ENCODE results near the gene VMO1.

Gene VMO1

GRCh38 chr17:4796552-4796920, 10.4 kb upstream of the VMO1 start:
- peak; percentile 10 for DNase-seq

DNA sequence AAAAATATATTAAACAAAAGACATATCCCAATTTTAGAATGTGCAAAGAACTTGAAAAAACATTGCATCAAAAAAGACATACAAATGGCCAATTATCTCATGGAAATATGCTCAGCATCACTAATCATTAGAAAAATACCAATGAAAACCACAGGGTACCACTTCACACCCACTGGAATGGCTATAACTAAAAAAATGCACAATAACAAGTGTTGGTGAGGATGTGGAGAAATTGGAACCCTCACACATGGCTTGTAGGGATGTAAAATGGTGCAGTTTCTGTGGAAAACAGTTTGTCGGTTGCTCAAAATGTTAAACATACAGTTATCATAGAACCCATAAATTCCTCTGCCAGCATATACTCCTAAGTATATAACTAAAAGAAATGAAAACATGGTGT, 9.0 kb upstream of the VMO1 start:
- no peak for DNase-seq

DNA sequence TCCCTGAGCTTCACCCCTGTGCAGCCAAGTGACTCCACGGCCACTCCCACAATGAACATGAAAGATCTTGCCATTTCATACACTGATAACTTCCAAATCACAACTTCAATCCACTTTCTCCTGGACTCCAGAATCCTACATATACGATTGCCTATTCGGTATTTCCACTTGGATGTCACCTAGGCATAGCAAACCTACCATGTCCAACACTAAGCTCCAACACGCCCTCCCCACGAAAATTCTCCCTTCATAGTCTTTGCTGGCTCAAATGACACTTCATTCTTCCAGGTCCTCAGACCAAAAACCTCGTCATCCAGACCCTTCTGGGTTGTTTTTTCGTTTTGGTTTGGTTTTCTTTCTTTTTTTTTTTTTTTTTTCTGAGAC, 4.5 kb upstream of the VMO1 start:
- DNase-seq = no peak

GRCh38 chr17:4789951-4790704, 4.0 kb upstream of the VMO1 start:
- peak; percentile 77 for DNase-seq

DNA sequence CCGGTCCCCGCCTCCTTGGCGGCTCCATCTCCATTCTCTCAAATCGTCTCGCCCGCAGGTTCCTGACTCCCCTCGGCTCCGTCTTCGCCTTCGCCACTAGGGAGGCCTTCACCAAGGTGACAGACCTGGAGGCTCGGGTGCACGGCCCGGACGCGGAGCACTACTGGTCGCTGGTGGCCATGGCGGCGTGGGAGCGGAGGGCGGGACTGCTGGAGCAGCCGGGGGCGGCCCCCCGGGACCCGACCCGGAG, 3.5 kb upstream of the VMO1 start:
- no peak for DNase-seq

- no peak for DNase-seq
Observed at GRCh38 chr17:4788807-4789700, 2.9 kb upstream of the VMO1 start, which contains the start of gene GLTPD2. Gene GLTPD2 (plus strand): TSS chr17:4788964. CDS start chr17:4789012, 48 bp downstream.

DNA sequence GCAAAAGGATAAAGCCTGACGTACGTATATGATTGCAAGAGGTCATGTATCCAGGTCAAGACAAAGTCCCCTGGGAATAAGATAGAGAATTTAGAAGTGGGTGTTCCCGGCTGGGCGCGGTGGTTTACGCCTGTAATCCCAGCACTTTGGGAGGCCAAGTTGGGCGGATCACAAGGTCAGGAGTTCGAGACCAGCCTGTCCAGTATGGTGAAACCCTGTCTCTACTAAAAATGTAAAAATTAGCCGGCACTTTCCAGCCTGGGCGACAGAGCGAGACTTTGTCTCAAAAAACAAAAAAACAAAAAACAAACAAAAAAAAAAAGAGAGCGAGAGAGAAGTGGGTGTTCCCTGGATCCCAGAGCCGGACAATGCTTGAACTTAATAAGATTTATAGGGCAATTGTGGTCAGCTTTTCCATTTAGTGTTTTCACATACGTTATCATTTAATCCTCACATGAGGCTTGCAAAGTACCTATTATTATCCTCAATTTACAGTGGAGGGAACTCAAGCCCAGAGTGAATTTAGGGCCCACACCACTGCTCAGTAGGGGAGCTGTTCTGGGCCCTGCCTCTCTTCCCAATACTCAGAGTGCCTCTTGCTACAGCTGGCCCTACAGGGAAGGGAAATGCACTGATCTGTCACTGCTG, 2.1 kb upstream of the VMO1 start:
- no peak for DNase-seq

DNA sequence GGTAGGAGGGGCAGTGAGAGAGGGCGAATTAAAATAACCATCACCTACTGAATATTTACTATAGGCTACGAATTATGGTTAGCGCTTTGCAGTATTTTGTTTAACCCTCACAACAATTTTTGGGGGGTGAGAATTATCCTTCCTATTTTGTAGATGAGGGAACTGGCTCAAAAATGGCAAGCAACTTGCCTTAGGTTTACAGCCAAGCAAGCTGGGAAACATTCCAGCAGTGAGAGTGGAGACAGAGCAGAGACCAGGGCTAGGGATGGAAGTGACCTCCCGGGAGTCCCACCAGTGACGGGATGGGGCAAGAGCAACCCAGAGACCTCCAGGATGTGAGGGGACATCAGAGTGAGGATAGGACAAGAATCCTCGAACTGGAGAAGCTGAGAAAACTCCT, 352 bp upstream of the VMO1 start:
- no peak for DNase-seq

GRCh38 chr17:4785311-4786105, 656 bp downstream of the VMO1 start:
- no peak for DNase-seq

GRCh38 chr17:4782652-4783051, 3.5 kb downstream of the VMO1 start:
- DNase-seq = no peak

- DNase-seq = no peak
Observed at GRCh38 chr17:4780325-4780955, 5.7 kb downstream of the VMO1 start.

DNA sequence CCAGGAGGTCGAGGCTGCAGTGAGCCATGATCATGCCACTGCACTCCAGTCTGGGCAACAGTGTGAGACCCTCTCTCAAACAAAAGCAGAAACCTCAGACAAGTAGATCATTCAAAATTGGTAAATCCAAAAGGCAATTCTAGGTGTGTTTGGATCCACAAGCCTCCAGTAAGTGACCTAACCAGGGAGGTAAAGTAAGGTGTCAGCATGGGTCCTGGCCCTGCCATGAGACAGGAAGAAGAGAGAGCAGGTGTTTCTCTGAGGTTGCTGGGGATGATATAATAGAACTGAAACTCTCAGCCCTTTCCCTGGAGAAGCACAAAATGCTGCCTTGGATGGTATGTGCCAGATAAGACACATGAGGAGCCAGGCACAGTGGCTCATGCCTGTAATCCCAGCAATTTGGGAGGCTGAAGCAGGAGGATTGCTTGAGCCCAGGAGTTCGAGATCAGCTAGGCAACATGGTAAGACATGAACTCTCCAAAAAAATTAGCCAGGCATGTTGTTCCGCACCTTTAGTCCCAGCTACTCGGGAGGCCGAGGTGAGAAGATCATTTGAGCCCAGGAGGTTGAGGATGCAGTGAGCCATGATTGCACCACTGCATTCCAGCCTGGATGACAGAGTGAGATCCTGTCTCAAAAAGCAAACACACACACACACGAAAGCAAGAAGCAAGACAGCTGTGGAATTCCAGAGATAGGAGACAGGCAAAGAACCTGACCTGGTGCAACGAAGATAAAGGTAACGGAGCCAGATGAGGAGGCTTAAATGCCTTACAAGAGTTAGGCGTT, 8.0 kb downstream of the VMO1 start:
- DNase-seq = no peak

GRCh38 chr17:4772235-4772613, 13.9 kb downstream of the VMO1 start:
- DNase-seq = no peak

- DNase-seq = no peak
Observed at GRCh38 chr17:4771519-4772234, 14.5 kb downstream of the VMO1 start, which contains the start of gene TM4SF5. Gene TM4SF5 (plus strand): TSS chr17:4771886. CDS start chr17:4771923, 37 bp downstream.

GRCh38 chr17:4769628-4770027, 16.5 kb downstream of the VMO1 start:
- no peak for DNase-seq

GRCh38 chr17:4768298-4768697, 17.9 kb downstream of the VMO1 start:
- DNase-seq = no peak

DNA sequence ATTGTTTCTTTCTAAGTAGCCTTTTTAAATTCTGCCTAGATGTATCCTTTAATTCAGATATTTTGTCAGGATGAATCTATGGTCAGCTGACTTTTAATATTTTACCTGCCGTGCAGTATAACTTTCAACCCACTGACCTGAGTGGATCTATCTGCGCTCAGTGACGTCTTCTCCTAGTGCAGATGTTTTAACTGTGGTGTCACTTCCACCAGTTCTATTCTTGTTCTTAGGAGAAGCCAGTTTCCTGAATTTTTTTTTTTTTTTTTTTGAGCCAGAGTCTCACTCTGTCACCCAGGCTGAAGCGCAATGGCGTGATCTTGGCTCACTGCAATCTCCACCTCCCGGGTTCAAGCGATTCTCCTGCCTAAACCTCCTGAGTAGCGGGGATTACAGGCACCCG, 19.4 kb downstream of the VMO1 start:
- no peak for DNase-seq

- no peak for DNase-seq
Observed at GRCh38 chr17:4766201-4766600, 20.0 kb downstream of the VMO1 start.

- no peak for DNase-seq
Observed at GRCh38 chr17:4764595-4764994, 21.6 kb downstream of the VMO1 start.

- DNase-seq = no peak
Observed at GRCh38 chr17:4759776-4760236, 26.4 kb downstream of the VMO1 start.

DNA sequence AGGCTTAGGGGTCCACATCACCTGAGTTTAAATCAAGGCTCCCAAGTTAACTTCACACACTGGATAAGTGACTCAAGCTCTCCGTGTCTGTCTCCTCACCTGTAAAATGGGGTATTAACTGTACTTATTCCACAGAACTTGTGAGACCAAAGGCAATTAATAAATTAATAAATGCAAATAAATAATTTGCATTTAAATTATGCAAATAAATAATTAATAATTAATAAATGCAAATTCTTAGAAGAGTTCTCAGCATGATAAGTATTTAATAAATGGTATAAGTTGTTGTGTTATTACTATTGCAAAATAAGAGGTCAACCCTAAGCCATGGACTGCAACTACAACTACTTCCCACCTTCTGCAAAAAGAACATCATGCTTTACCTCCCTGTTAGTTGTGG, 32.8 kb downstream of the VMO1 start:
- DNase-seq = no peak

All from stimulated activated naive CD4-positive, alpha-beta T cell treated with Interleukin-2 at 50 U/mL for 16 hours (primary cell).